Astrocyte of the cerebellum (primary cell): Measurements from ENCODE around the gene MPC1L.
"Not testable (repeated sequence)": the region's sequence is repeated elsewhere in the genome, so short reads cannot be mapped to it uniquely, and the experiment has no call there.

ENCODE experiments used
- DNase-seq: peaks from one replicate; pipeline ENCODE4 v3.0.0-alpha.2; 2011; ENCODE audit warnings: low read depth
- H3K4me3 ChIP-seq: 2 replicates; pipeline ENCODE4 v1.5.1; 2011; ENCODE audit warnings: mild to moderate bottlenecking, low read depth, low read length, moderate library complexity
- in situ Hi-C: cut with HindIII; loops from 2 replicates; pipeline ENCODE4 v1.10.0; 2017; ENCODE audit warnings: low sequenced_read_pairs
- TF ChIP-seq, protein P1 (sequence below): IDR thresholded peaks from 2 replicates; pipeline ENCODE4 v1.5.1; 2012; ENCODE audit warnings: low read length, low read depth, moderate library complexity, mild to moderate bottlenecking; ENCODE audit errors: missing control alignments

Gene MPC1L

GRCh38 chrX:40580537-40581335, 42.5 kb upstream of the MPC1L start, which contains the start of gene ATP6AP2:
ATP6AP2 (plus strand) TSS chrX:40580970; CDS start chrX:40581066, 96 bp downstream.
- DNase-seq = peak; percentile 79
- in situ Hi-C loops = no loop called here
- TF ChIP-seq, protein P1, sequence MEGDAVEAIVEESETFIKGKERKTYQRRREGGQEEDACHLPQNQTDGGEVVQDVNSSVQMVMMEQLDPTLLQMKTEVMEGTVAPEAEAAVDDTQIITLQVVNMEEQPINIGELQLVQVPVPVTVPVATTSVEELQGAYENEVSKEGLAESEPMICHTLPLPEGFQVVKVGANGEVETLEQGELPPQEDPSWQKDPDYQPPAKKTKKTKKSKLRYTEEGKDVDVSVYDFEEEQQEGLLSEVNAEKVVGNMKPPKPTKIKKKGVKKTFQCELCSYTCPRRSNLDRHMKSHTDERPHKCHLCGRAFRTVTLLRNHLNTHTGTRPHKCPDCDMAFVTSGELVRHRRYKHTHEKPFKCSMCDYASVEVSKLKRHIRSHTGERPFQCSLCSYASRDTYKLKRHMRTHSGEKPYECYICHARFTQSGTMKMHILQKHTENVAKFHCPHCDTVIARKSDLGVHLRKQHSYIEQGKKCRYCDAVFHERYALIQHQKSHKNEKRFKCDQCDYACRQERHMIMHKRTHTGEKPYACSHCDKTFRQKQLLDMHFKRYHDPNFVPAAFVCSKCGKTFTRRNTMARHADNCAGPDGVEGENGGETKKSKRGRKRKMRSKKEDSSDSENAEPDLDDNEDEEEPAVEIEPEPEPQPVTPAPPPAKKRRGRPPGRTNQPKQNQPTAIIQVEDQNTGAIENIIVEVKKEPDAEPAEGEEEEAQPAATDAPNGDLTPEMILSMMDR = no peak
- H3K4me3 ChIP-seq = peak within 1 kb of the TSS; percentile 69

- TF ChIP-seq, protein P1 = no peak
- DNase-seq = no peak
- peak overlapping the region; percentile 69 for H3K4me3 ChIP-seq
- in situ Hi-C loops = no loop called here
These were observed 41.8 kb upstream of the MPC1L start for GRCh38 chrX:40581336-40581920.

DNA sequence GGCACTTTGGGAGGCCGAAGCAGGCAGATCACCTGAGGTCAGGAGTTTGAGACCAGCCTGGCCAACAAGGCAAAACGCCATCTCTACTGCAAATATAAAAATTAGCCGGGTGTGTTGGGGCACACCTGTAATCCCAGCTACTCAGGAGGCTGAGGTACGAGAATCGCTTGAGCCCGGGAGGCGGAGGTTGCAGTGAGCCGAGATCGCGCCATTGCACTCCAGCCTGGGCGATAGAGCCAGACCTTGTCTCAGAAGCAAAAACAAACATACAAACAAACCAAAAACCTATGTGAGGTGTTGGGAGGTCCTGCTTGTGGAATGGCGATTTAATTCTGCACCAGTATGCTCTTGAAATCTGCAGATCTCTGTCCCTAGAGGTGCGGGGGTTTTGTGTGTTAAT, 41.0 kb upstream of the MPC1L start:
- H3K4me3 ChIP-seq, in situ Hi-C loops, DNase-seq: not testable (repeated sequence)

- in situ Hi-C loops = no loop called here
- TF ChIP-seq, protein P1 = no peak
- DNase-seq = no peak
- H3K4me3 ChIP-seq = no peak overlapping the region
These were observed 40.4 kb upstream of the MPC1L start for GRCh38 chrX:40582811-40583210.

DNA sequence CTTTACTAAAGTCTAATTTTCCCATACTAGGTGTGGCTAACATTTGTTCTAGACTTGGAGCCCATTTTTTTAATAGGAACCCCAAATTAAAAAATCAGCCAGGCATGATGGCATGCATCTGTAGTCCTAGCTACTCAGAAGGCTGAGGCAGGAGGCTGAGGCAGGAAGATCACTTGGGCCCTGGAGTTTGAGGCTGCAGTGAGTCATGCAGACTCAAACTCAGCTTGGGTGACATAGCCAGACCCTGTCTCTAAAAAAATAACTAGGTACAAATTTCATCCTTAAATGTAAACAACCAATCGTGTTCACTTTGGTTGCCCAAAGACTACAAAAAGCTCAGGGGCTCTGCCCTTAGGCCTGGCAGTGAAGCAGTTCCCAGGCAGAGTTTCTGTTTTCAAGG, 35.6 kb upstream of the MPC1L start:
- in situ Hi-C loops, DNase-seq, H3K4me3 ChIP-seq: not testable (repeated sequence)

- DNase-seq, in situ Hi-C loops: not testable (repeated sequence)
These were observed 33.5 kb upstream of the MPC1L start for GRCh38 chrX:40589616-40590321.

DNA sequence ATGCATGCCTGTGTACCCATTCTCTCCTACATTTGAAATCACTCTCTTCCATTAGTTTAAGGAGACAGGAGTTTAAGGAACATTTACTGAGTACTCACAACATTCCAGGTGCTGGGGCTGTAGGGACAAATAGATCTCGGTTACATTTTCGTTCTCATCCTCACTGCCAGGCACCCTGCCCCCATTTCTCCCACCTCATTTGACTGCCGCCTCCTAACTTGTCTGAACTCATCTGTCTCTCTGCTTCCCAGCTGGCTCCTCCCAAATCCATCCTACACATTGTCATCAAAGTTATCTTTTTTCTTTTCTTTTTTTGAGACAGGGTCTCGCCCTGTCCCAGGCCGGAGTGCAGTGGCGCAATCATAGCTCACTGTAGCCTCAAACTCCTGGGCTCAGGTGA, 19.8 kb upstream of the MPC1L start:
- in situ Hi-C loops = no loop called here
- no peak for DNase-seq
- TF ChIP-seq, protein P1 = no peak
- H3K4me3 ChIP-seq = no peak overlapping the region

More at GRCh38 chrX:40589616-40590321, 33.5 kb upstream of the MPC1L start:
- not testable (repeated sequence) for H3K4me3 ChIP-seq

GRCh38 chrX:40607381-40607780, 15.8 kb upstream of the MPC1L start:
- H3K4me3 ChIP-seq = no peak overlapping the region
- in situ Hi-C loops = no loop called here
- TF ChIP-seq, protein P1 = no peak
- DNase-seq = no peak
